Measurements from ENCODE around the gene C17orf67.

DNA sequence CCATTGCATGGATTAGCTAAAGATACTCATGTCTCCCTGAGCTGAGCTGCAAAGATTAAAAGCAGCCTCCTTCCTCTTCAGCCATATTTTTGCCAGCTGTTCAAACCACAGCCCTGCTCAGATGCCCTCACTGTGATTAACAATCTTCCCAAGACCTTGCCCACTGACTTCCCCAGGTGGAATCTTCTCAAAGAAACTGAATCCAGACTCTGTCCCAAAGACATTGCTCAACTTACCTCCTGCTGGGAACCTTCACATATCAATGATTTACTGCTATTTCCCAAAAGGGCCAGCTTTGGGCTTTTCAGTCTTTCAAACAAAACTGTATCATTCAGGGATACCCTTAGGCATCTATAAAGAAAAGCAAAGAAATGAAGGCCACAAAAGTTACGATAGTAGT lies 9.2 kb downstream of the C17orf67 start:
- no peak for TF ChIP-seq POLR2A (IDR thresholded peaks at IDR 0.05; ENCODE audit: low read depth, low read length)
- no peak for TF ChIP-seq POLR2AphosphoS5 (IDR thresholded peaks at IDR 0.05; ENCODE audit: low read depth, low read length)
- no peak for TF ChIP-seq TAF1 (IDR thresholded peaks at IDR 0.05; ENCODE audit: borderline replicate concordance, low read depth, low read length)

Data from GM12892 (cell line).